Stimulated activated CD4-positive, alpha-beta T cell treated with anti-CD3 and anti-CD28 coated beads, TNF-alpha, amount 100 ng/mL, for 48 hours (primary cell): ENCODE data around the gene BET1L.
"Not testable (repeated sequence)": the region's sequence is repeated elsewhere in the genome, so short reads cannot be mapped to it uniquely, and the experiment has no call there.

Experiments
- DNase-seq, 3 donors: peaks; one replicate each; pipeline ENCODE4 v3.0.0-alpha.2; 2020; ENCODE audit warnings: low read depth in 3 of 3

BET1L gene

DNA sequence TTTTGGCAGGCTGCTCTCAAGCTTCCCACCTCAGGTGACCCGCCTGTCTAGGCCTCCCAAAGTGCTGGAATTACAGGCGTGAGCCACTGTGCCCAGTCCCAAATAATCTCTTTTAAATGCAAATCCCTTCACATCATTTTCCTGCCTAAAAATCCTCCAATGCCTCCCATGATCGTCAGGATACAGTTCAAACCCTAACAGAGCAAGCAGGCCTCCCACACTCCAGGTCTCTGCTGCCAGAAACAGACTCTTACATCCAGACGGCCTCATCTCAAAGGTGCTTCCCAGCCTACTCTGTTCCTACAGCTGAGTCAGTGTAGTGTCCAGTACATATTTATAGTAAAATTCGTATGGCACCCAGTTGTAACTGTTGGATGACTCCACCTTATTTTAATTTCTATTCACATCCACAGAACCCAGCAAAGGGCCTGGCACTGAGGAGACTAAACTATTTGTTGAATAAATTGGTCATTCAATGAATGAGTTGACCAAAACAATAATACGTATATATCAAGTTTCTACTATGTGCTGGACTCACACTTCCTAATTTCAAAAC, 20.7 kb upstream of the BET1L start:
- no peak for DNase-seq

DNA sequence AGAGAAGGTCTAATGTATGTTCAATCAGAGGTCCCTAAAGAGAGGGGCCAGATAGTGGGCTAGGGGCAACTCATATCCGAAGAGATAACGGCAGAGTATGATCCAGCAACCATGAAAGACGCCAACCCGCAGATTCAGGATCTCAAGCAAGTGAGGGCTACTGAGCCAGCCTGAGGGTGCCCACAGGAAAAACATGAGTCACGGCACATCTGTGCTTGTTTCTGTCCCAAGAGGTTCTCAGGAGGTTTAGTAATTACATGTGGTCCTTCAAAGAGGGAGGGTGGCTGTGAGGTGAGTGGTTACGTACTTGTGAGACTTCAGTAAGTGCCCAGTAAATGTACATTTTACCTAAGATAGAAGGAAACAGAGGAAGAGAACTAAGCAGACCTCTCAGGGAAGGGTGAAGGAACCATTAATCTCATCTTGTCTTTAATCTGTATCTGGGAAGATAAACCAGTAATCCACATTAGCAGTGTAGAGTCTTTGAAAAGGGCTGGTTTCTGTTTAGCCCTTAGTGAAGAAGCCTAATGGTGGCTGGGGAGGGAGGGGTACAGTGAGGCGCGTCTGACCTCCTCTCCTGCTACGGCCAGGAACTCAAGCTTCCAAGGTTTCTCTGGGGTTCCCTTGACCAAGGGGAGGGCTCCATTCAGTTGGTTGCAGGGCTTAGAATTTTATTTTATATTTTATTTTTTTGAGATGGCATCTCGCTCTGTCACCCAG, 18.7 kb upstream of the BET1L start:
- no peak for DNase-seq

DNA sequence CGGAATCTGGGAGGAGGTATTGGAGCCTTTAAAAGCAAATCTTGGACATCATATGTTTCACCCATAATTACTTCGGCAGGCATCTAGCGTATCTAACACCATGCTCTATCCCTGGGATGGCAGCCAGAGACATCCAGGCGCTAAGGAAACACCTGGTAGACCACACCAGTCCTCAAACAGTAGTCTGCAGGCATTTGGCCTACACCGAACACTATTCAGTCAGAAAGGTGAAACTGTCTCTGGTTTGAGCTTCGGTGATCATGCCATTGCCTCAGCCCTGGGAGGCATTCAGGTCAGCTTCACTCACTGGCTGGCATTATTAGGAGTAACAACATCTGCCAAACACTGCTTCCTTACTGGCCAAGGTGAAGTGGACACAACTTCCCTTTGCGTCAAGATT, 17.2 kb upstream of the BET1L start:
- DNase-seq = no peak

DNA sequence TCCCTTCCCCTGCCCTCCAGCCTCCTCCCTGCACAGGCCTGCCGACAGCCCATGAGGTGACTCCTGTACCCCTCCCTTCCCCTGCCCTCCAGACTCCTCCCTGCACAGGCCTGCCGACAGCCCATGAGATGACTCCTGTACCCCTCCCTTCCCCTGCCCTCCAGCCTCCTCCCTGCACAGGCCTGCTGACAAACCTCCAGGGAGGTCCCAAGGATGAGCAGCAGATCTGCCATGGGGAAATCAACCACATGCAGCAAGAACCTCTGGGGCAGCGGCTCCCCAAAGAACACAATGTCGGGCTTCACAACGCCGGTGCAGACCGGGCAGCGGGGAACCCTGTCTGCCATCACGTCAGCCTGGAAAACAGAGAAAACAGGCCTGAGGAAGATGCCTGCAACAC, 16.7 kb upstream of the BET1L start:
- no peak for DNase-seq

DNA sequence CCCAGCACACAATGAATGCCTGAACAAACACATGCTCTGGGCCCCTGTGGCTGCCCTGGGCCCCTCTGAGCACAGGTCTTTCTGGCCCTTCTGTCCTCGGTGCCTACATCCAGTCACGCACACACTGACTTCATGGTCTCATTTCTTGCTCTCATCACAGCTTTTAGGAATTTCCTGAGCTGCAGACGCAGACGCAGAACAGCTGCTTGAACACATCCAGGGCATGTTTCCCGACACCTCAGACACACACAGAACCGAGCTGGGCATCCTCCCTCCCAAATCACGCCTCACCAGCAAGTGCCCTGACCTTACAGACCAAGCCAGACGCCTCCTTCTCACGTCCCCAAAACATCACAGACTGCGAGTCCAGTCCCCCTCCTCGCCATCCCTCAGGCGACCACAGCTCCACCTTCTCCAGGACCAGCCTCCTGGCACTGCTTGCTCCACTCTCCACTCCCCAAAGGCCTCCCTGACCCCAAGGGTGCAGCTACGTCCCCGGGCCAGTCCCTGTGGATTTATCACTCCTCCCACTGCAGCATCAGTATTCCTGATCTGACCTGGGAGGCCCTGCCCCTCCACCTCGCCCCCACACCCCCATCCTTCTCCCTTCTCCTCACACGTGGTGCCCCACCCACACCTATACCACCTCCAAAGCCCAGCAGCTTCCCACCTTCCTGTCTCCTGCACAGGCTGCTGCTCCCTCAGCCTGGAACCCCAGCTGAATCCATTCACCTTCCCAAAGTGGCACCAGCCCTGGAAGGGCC, 16.0 kb upstream of the BET1L start:
- DNase-seq = no peak

DNA sequence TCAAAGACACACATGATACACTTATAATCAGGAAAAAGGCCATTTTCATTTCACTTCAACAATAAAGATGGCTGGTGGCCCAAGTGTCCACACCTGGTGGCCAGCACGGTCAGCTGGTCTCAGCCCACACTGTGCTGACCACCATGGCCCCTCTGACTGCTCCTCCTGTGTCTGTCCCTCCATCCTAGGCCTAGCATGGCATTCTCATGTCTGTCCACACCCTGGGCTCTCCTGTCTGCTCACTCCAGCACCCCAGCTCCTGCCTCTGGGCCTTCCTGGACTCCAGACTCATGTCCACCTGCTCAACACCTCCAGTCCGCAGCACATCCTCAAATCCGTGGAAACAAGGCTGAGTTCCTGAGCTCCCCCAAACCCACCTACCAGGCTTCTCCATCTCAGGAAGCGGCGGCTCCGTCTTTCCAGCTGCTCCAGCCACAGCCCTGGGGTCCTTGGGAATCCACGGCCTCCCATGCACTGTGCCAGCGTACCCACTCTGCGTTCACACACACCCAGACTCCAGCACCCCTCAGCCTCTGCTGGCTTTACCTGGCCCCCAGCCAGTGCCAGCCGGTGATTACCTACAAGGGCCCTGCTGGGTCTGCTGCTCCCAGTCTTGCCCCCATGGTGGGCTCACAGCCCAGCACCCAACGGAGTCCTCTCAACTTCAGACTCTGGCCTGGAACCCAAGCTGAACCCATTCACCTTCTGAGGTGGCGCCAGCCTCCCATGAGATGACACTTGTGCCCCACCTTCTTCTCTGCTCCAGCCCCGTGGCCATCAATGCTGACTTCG, 15.0 kb upstream of the BET1L start:
- DNase-seq = no peak

DNA sequence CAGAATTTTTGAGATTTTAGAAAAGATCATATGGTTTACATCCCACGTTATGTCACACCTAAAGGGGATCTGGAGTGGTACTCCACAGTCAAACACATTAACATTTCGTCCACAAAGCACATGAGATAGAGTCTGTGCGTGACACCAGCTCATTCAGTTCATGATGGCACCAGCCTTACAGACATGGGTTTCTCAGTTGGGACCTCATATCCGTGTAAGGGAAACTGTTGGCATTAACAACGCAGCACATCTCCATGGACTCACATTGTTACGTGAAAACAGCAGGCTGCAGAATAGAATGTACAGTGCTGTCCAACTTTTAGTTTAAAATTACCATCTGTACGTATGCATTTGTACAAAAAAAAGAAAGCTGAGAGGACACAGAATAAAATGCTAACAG, 14.3 kb upstream of the BET1L start:
- DNase-seq = no peak

DNA sequence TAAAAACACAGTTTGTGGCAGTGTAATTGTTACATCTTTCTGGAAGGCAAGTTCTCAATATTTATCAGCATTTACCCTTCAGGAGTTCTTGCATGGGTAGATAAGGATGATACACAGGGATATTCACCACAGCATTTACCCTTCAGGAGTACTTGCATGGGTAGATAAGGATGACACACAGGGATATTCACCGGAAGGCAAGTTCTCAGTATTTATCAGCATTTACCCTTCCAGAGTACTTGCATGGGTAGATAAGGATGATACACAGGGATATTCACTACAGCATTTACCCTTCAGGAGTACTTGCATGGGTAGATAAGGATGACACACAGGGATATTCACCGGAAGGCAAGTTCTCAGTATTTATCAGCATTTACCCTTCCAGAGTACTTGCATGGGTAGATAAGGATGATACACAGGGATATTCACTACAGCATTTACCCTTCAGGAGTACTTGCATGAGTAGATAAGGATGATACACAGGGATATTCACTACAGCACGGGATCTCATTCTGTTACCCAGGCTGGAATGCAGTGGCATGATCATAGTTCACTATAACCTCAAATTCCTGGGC, 13.5 kb upstream of the BET1L start:
- DNase-seq = not testable (repeated sequence)

DNA sequence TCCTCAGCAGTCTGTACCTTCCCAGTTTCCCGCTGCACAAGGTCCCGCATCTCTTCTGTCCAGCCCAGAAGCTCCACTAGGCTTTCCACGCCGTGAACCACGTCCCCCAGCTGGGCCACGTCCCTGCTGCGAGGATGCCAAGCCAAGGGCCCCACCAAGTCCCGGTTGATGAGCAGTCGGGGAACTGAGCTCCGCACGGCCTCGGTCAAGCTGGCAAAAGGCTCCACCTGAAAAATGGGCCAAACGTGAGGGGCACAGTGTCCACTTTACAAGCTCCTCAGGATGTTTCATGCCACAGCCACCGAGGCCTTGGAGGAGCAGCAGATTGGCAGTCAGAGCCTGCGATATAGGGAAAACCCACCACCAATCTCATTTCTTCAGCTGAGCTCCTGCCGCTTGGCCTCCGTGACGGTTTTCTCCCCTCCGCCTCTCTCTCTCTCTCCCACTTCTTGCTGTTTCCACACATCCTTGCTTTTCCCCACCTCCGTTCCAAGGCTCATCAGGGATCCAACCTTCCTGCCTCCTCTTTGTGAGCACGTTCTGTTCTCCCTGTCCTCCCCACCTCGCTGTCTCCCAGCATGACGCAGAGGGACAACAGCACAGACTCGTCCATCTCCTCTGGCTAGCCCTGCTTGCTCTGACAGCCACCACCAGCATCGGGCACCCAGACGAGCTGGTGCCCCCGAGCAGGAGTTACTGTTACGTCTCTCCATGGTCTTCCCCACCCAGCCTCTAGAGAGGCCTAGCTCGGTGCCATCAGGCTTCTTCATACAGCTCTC, 11.8 kb upstream of the BET1L start:
- no peak for DNase-seq

DNA sequence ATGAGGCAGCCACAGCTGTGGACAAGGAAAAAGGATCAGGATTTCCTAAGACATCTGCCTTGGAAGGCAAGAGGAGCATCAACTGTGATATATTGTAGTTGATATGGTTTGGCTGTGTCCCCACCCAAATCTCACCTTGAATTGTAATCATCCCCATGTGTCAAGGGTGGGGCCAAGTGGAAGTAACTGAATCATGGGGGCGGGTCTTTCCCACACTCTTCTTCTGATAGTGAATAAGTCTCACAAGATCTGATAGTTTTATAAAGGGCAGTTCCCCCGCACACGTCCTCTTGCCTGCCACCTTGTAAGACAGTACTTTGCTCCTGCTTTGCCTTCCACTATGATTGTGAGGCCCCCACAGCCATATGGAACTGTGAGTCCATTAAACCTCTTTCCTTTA, 10.5 kb upstream of the BET1L start:
- no peak for DNase-seq

DNA sequence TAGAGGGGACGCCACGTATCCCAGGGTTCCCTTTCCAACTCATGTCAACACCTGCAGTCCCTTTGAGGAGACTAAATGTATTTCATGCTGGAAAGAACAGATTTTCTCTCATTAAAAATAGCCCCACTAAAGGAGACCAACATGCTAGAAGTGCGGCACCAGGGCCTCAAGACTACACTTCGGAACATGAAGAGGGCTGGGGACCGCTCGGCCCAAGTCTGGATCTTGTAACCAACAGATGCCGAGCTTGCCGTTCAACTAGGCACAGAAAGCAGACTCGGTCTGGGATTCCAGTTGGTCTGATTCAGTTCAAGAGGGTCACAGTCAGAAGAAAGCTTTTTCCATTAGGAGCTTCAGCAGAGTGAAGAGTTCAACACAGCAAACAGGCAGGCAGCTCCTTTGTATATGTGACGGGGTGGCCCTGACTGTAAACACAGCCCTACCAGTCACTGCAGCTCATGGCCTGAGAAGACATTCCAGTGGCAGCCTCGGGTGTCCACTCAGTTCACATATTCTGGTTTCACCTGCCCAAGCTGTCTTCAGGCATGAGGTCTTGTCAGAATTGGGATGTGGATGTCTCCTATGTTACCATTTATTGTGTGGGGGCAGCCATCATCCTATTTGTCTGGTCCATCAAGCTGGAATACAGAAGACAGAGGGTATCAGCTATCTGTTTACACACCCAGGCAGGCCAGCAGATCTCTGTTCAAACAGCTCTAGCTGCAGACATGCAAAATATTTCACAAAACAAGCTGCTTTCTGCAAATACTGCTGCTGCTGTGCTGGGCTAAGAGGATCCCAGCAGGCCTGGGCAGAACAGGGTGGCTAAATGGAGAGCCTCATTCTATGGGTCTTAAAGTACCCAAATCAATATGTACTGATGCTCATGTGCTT, 9.1 kb upstream of the BET1L start:
- no peak for DNase-seq

DNA sequence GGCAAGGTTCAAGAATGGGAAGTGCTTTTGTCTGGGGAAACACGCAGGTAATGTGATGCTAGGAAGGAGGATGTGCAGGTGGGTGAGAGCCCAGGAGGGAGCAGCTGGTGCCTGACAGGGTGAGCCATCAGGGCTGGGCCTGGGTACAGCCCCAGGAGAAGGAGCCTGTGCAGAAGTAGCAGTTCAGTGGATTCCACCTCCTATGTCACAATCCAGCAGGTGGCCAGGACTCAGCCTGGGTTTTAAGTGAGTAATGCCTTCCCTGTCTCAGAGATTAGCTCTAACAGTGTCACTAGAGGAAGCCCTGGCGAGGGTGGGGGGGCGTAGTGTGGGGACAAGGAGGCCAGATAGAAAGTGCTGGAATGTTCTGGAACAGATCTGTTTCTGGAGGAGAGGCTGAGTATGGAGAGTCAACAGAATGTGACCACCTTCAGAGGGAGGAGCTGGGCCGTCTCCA, 8.4 kb upstream of the BET1L start:
- DNase-seq = no peak

DNA sequence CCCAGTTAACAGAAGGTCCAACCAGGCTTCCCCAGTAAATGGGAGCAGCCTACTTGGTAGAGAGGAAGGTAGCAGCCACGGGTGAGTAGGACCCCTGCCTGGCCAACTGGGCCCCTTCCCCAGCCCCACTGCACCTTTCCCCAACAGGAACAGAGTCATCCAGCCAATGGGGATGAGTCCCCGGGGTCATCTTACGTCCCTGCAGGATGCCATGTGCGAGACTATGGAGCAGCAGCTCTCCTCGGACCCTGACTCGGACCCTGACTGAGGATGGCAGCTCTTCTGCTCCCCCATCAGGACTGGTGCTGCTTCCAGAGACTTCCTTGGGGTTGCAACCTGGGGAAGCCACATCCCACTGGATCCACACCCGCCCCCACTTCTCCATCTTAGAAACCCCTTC, 6.9 kb upstream of the BET1L start:
- DNase-seq = no peak

DNA sequence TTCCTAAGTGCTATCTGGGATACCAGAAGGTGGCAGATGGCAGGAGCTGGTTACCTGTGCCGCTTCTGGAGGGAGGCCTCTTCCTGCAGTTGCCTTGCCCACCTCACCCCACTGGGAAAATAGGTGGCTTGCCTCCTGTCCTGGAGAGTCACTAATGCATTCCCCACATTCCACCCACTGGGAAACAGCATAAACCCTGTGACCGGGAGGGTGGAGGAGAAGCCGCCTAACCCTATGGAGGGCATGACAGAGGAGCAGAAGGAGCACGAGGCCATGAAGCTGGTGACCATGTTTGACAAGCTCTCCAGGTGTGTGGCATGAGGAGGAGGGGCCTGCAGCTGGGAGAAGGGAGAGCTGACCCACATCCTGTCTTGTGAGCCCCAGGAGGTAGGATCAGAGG, 5.9 kb upstream of the BET1L start:
- no peak for DNase-seq

DNA sequence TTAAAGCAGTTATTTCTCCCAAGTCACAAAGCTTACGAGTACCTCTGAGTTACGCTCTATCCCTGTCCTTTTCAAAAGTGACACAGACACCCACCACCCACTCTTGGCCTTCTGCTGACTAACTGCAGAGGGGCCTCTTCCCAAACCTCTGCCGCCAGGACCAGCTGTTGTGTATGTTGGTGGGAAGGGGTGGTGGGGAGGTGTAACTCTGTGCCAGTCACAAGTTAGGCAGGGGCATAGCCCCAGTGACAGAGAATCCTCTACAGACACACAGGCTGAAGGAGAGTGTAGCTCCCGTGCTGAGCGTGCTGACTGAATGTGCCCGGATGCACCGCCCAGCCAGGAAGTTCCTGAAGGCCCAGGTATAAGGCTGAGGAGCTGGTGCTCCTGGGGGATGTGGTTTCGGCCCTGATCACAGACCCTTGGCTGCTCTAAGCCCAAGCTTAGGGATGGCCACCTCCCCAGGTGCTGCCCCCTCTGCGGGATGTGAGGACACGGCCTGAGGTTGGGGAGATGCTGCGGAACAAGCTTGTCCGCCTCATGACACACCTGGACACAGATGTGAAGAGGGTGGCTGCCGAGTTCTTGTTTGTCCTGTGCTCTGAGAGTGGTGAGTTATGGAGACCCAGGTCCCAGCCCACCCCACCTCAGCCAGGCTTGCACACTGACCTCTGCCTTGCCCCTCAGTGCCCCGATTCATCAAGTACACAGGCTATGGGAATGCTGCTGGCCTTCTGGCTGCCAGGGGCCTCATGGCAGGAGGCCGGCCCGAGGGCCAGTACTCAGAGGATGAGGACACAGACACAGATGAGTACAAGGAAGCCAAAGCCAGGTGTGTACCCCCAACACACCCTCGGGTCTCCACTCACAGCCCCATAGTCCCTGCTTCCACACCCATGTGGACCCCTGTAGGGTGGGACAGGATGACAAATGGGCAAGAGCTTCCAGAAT, 5.2 kb upstream of the BET1L start:
- DNase-seq = no peak

DNA sequence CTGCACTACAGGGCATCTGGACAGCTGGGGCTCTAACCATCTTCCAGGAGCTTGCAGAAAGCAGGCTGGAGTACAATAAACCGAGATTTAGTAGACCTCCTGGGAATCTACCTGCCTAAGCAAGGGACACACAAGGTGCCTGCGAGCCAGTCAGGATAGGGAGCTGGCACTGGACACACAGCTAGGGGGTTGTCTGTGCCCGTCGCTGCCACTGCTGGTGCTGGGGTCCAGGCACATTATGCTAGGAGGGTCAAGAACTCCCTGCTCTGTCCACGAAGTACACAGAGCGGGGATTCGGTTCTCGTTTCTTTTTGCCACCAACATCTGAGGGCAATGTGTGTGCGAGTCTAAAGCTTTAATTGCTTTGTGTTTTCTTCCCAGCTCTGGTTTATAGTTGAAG, 4.5 kb upstream of the BET1L start:
- no peak for DNase-seq

DNA sequence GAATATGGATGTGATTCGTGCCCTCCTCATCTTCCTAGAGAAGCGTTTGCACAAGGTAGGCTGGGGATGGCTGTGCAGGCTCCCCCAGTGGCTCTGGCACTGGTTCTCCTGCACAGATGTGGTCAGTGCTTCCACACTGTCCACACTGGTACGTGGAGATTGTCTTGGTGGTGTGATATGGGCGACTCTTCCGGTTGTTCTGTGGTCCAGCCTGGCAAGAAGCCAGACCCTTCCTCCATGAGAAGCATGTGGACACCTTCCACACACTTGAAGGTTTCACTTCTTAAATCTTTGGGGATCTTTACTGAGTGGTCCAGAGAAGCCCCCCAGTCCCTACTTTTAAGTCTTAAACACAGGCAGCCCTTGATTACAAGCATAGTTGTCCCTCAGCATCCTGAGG, 4.1 kb upstream of the BET1L start:
- no peak for DNase-seq

DNA sequence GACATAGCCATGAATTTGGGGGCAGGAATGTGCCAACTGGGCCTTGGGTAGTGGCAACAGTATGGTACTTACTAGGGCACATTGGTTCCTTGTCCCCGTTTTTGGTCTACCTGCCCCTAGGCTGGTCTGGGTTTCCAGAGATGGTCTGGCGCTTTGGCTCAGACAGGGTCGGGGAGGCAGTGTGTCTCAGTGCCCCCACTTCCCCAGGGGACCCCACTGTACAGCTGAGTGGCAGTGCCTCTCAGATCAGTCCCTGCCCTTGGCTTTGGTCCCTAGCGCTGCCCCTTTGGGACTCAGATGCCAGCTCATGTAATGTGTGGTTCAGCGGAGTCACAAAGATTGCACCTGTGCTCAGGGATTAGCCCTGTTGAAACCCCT, 3.6 kb upstream of the BET1L start:
- DNase-seq = no peak
